RWPE1 (cell line): ENCODE results near the gene PPIL1.
"Not testable (repeated sequence)": the region's sequence is repeated elsewhere in the genome, so short reads cannot be mapped to it uniquely, and the experiment has no call there.

Experiments
- CTCF ChIA-PET: fragments of 350-600 bp; sonication (Branson Sonifier 250); formaldehyde crosslinking; extraction: SDS; loops from one replicate; lab custom pipeline; 2021; lab: Yijun Ruan, JAX
- POLR2A ChIA-PET: fragments of 400-600 bp; formaldehyde crosslinking; extraction: SDS; loops from one replicate; lab custom pipeline; 2020; ENCODE audit warnings: antibody characterized with exemption; ENCODE audit not compliant: low non-redundant PET; lab: Yijun Ruan, JAX
- DNase-seq: peaks from one replicate; pipeline ENCODE4 v3.0.0; 2012; ENCODE audit warnings: low spot score
- H3K27ac ChIP-seq: fragments of 450-650 bp; 2 replicates; pipeline ENCODE4 v1.5.1; 2017
- TF ChIP-seq, protein P1 (sequence below): fragments of 450-650 bp; conservative IDR thresholded peaks from 2 replicates; pipeline ENCODE4 v1.5.1; 2017; ENCODE audit warnings: low read depth, mild to moderate bottlenecking

Gene PPIL1

DNA sequence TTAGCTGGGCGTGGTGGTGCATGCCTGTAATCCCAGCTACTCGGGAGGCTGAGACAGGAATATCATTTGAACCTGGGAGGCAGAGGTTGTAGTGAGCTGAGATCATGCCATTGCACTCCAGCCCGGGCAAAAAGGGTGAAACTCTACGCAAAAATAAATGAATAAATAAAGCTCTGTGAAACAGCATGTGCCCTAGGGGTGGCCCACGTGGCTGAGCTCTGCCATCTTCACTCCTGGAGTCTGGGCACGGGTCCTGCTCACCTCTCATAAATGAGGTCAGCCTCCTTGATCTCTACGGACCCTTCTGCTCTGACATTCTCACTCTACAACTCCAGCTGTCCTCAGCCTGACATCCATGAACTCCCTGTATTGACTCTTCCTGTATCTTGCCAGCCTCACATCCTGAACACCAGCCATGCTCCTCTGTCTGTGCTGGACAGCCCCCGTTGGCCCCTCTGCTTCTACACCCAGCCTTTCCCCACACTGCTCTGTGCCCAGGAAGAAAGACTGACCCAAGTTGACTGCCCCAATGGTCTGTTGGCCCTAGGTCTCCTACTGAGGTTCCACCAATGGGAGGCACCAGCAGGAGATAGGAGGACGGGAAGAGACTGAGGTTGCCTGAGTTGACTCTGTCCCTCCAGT, 57.3 kb downstream of the PPIL1 start:
- ChIA-PET POLR2A (no interaction called here), CTCF (no interaction called here)
- TF ChIP-seq, protein P1, sequence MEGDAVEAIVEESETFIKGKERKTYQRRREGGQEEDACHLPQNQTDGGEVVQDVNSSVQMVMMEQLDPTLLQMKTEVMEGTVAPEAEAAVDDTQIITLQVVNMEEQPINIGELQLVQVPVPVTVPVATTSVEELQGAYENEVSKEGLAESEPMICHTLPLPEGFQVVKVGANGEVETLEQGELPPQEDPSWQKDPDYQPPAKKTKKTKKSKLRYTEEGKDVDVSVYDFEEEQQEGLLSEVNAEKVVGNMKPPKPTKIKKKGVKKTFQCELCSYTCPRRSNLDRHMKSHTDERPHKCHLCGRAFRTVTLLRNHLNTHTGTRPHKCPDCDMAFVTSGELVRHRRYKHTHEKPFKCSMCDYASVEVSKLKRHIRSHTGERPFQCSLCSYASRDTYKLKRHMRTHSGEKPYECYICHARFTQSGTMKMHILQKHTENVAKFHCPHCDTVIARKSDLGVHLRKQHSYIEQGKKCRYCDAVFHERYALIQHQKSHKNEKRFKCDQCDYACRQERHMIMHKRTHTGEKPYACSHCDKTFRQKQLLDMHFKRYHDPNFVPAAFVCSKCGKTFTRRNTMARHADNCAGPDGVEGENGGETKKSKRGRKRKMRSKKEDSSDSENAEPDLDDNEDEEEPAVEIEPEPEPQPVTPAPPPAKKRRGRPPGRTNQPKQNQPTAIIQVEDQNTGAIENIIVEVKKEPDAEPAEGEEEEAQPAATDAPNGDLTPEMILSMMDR, result no peak
- DNase-seq, result no peak
- no peak overlapping the region for H3K27ac ChIP-seq

DNA sequence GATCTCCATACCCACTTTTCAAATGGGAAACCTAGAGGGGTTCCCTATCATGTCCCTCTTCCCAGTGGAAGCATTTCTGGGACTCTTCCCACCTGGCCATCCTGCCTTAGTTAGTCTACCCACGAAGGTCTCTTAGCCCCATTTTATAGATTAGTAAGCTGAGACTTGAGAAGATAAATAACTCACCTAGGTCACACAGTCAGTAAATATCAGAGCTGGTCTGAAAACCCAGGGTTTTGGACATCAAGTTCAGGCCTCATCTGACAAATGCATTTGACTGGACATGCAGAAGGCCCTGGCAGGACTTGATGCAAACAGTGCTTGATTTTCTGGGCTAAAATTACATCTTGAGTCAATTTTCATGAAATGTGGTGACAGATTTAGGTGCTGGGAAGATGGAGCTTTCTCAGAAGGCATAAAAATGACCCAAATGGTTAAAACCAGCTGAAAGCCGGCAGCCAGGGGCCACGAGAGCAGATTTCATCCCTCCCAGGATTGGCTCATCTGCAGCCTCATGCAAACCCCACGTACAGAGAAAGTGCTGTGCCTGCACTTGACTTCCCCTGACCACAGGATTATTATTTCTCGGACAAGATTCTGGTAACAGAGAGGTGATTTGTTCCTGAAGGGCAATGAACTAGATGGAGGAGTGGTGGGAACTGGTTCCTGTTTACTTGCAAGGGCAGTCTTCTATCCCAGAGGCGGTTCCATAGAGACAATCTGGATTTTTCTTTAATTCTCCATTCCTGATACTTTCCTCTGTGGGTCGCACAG, 58.5 kb downstream of the PPIL1 start:
- ChIA-PET CTCF (no interaction called here), POLR2A (no interaction called here)
- H3K27ac ChIP-seq, result no peak overlapping the region
- no peak for DNase-seq
- TF ChIP-seq, protein P1, result no peak

DNA sequence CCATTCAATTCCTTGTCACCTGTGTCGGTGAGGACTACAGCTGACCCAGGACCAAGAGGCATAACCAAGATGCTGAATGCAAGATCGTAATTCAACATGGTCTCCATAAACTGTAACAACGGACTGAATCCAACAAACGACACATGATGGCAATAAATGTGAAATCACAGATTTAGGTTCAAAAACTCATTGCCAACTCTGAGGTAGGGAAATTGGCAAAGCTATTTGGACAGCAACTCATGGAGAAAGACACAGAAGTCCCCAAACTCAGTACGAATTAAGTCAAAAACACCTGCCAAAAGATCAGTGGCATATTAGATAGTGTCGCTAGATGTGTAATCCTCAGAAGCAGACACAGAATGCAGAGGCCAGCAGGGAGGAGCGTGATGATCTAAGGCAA, 60.4 kb downstream of the PPIL1 start:
- CTCF ChIA-PET, result interaction anchor here (0.7 to 1.2 kb wide), 3 partner anchors 11 to 55 kb away, joined by 3 to 5 read pairs (median 3); no protein-coding TSS in a partner anchor

DNA sequence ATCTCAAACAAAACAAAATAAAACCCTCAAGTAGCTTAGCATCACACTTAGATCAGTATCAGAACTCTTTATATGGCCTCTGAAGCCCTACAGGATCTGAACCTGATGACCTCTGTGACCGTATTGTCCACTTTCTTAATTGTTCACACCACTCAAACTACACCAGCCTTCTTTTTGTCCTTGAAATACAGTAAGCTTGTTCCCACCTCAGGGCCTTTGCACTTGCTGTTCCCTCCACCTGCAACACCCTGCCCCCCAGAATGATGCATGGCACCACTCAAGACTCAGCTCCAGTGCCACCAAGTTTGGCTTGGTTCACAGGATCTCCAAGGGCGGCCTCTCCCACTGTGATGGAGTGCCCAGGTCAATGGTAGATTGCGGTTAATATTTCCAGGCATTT, 61.1 kb downstream of the PPIL1 start:
- CTCF ChIA-PET, result interaction anchor here (0.5 to 1.2 kb wide), 4 partner anchors 11 to 512 kb away, joined by 3 to 5 read pairs (median 3); no protein-coding TSS in a partner anchor
- POLR2A ChIA-PET, result no interaction called here

More for the DNA sequence above, 60.4 kb downstream of the PPIL1 start:
- TF ChIP-seq, protein P1, result no peak
- POLR2A ChIA-PET, result no interaction called here
- no peak overlapping the region for H3K27ac ChIP-seq
- no peak for DNase-seq

DNA sequence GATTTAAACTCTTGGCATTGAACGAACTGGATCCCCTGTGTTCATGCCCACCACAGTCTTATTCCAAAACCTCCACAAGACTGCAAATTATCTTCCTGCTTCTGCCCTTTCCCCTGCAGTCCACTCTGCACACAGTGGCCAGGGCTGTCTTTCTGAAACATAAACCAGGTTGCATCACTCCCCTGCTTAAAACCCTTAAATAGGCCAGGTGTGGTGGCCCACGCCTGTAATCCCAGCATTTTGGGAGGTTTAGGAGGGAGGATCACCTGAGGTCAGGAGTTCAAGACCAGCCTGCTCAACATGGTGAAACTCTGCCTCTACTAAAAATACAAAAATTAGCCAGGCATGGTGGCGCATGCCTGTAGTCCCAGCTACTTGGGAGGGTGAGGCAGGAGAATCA, 61.6 kb downstream of the PPIL1 start:
- H3K27ac ChIP-seq, DNase-seq, POLR2A ChIA-PET: not testable (repeated sequence)
- CTCF ChIA-PET, result interaction anchor here (0.5 to 1.2 kb wide), 3 partner anchors 38 to 513 kb away, joined by 3 to 5 read pairs (median 3); no protein-coding TSS in a partner anchor

More for the DNA sequence above, 61.1 kb downstream of the PPIL1 start:
- H3K27ac ChIP-seq, result no peak overlapping the region
- DNase-seq, result no peak
- TF ChIP-seq, protein P1, result no peak

DNA sequence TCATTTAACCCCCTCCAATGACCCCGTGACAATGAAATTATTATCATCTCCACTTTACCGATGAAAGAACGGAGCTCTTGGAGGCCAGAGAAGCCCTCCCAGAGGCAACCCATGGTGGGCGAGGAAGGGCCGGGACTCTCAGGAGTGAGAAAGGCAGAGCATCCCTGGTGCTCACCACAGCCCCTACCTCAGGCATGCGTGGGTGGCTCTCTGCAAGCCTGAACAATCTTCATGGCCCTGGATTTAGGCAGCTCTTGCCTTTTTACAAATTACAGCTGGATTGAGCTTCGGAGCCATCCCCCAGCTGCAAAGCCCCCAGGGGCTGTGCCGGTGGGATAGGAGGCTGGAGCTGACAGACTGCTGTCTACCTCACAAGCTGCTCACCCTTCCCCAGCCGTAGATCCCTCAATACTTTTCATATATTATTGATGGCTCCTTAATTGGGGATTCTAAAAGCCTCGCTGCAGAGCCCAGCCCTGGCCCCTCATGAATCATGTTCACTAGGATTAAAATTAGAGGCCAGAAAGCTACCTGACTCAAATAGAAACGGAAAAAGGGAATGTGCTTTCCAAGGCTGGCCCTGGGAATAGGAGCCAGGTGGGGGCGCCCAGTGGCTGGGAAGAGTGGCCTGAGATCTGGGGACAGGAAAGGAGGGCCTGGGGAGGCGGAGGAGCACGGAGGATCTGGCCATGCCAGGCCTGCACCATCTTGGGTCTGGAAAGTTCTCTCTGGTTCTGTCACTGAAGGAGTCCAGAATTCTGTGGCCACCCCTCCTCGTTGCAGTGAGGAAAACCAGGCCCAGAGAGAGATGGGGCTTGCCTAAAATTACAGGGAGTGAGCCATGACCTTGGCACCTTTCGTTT, 64.4 kb downstream of the PPIL1 start:
- ChIA-PET CTCF (interaction anchor here (0.6 to 1.4 kb wide), 4 partner anchors 27 to 454 kb away, joined by 3 to 7 read pairs (median 4); no protein-coding TSS in a partner anchor), POLR2A (no interaction called here)
- TF ChIP-seq, protein P1, result no peak
- H3K27ac ChIP-seq, result no peak overlapping the region
- no peak for DNase-seq
